Right ventricle myocardium superior (tissue), 1 donor: ENCODE measurements around the gene WSCD1. TPM values are rescaled to one million over a fixed set of nuclear protein-coding genes. Genes with fewer than 3 reads are reported as not detected.

Experiments
- ATAC-seq: fragments of 200-7000 bp; cut with Tn5 transposase; one replicate; pipeline ENCODE4 v1.9.1; 2020; ENCODE audit warnings: mild to moderate bottlenecking; ENCODE audit not compliant: poor library complexity
- DNase-seq: peaks from one replicate; pipeline ENCODE4 v3.0.0-alpha.2; 2020
- intact Hi-C: fragments of 100-400 bp; cut with DNase I; formaldehyde crosslinking; loops from one replicate; pipeline ENCODE4 v1.11.2; 2022
- long read RNA-seq: library from polyadenylated mRNA; unstranded; transcript quantifications from one replicate; pipeline ENCODE4 v2.0.0, GENCODE V29; 2021
- total RNA-seq: library from RNA; stranded (reverse); fragmentation: NEBNext Ultra II Directional; extraction: Animal tissue kit (Norgen Biotek cat#: 25700); gene quantifications from one replicate; pipeline ENCODE4 v1.2.1, GENCODE V29; 2021
- donor health status: DM: no; HTN: yes; CAD: no; lungs with severe emphysema.

WSCD1 gene
- total RNA-seq, result 11.2 TPM
- long read RNA-seq, full-length matches to known transcripts, result 12 of 21 reads
- long read RNA-seq, partial matches to known transcripts, result 3 of 21 reads
- long read RNA-seq, other reads (novel, unspliced or antisense), result 6 of 21 reads

- ATAC-seq (peak; percentile 76), DNase-seq (no peak)
- intact Hi-C loops, result no loop called here
Measured at GRCh38 chr17:6069539-6070429, at the start of gene WSCD1. WSCD1 (plus strand) TSS chr17:6070379; CDS start chr17:6080659, 10,280 bp downstream.

GRCh38 chr17:6021011-6021400 is 49.2 kb upstream of the WSCD1 start:
- intact Hi-C loops, result no loop called here
- ATAC-seq, result no peak
- no peak for DNase-seq

- ATAC-seq (no peak), DNase-seq (no peak)
- intact Hi-C loops, result no loop called here
Measured at GRCh38 chr17:6021627-6022026, 48.6 kb upstream of the WSCD1 start.

GRCh38 chr17:6023036-6023831 is 46.9 kb upstream of the WSCD1 start:
- intact Hi-C loops, result no loop called here
- ATAC-seq, result no peak
- DNase-seq, result no peak

GRCh38 chr17:6024576-6024975 is 45.6 kb upstream of the WSCD1 start:
- no peak for DNase-seq
- intact Hi-C loops, result no loop called here
- ATAC-seq, result no peak

- no peak for DNase-seq
- no peak for ATAC-seq
- intact Hi-C loops, result no loop called here
Measured at GRCh38 chr17:6027342-6028024, 42.7 kb upstream of the WSCD1 start.

GRCh38 chr17:6028294-6028693 is 41.9 kb upstream of the WSCD1 start:
- DNase-seq (no peak), ATAC-seq (no peak)
- intact Hi-C loops, result no loop called here

- intact Hi-C loops, result no loop called here
- ATAC-seq (no peak), DNase-seq (no peak)
Measured at GRCh38 chr17:6035801-6036394, 34.3 kb upstream of the WSCD1 start.

- DNase-seq (no peak), ATAC-seq (peak; percentile 88)
- intact Hi-C loops, result no loop called here
Measured at GRCh38 chr17:6040504-6040903, 29.7 kb upstream of the WSCD1 start.

GRCh38 chr17:6041246-6041645 is 28.9 kb upstream of the WSCD1 start:
- ATAC-seq, result no peak
- intact Hi-C loops, result no loop called here

GRCh38 chr17:6043405-6043804 is 26.8 kb upstream of the WSCD1 start:
- ATAC-seq, result no peak
- intact Hi-C loops, result no loop called here
- DNase-seq, result no peak

More at GRCh38 chr17:6041246-6041645, 28.9 kb upstream of the WSCD1 start:
- DNase-seq, result no peak

- intact Hi-C loops, result no loop called here
- DNase-seq, result no peak
Measured at GRCh38 chr17:6044261-6044660, 25.9 kb upstream of the WSCD1 start.

GRCh38 chr17:6045621-6046357 is 24.4 kb upstream of the WSCD1 start:
- ATAC-seq (no peak), DNase-seq (no peak)
- intact Hi-C loops, result loop anchor here (5.0 kb wide), 1 partner anchor 453 kb away; no protein-coding TSS in a partner anchor

More at GRCh38 chr17:6044261-6044660, 25.9 kb upstream of the WSCD1 start:
- ATAC-seq, result no peak

- intact Hi-C loops, result loop anchor here (5.0 kb wide), 1 partner anchor 454 kb away; no protein-coding TSS in a partner anchor
- ATAC-seq (no peak), DNase-seq (no peak)
Measured at GRCh38 chr17:6046431-6046830, 23.7 kb upstream of the WSCD1 start.

GRCh38 chr17:6046931-6047330 is 23.2 kb upstream of the WSCD1 start:
- no peak for ATAC-seq
- DNase-seq, result no peak
- intact Hi-C loops, result loop anchor here (5.0 kb wide), 1 partner anchor 455 kb away; no protein-coding TSS in a partner anchor

- ATAC-seq (no peak), DNase-seq (no peak)
- intact Hi-C loops, result loop anchor here (5.0 kb wide), 1 partner anchor 456 kb away; no protein-coding TSS in a partner anchor
Measured at GRCh38 chr17:6047966-6048365, 22.2 kb upstream of the WSCD1 start.

- intact Hi-C loops, result loop anchor here (5.0 kb wide), 1 partner anchor 456 kb away; no protein-coding TSS in a partner anchor
- ATAC-seq (no peak), DNase-seq (no peak)
Measured at GRCh38 chr17:6048486-6048885, 21.7 kb upstream of the WSCD1 start.

- intact Hi-C loops, result no loop called here
- no peak for ATAC-seq
- no peak for DNase-seq
Measured at GRCh38 chr17:6052926-6053325, 17.3 kb upstream of the WSCD1 start.
